ENCODE data around the gene NNMT. TPM values are rescaled to one million over a fixed set of nuclear protein-coding genes. Genes with fewer than 3 reads are reported as not detected.

The NNMT gene
- total and polyA plus RNA-seq, 2 donors from 2014 or later, result 91.9 to 1,451 TPM

DNA sequence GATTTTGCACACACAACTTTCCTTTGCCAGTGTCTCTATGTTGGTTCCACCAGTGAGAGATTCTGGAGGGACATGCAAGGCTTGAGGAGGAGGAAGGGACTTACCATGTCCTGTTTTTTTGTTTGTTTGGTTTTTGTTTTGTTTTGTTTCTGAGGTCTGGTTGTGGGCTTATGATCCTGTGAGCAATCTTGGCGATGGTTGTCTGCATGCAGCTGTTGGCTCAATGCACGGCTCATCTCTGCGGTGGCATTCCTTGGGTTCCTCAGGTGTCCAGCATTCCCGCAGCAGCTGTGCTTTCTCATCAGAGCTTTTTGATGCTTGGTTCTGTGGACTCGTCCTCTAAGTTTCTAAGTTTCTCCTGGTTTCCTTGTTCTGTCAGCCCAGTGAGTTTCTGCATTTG is 4.8 kb upstream of the NNMT start:
- Histone ChIP-seq H3K27me3 (ENCODE audit: control insufficient read depth, insufficient read depth, low read length) (no peaks in the 10 kb centered on the region), H3K4me3 (ENCODE audit: low read length in 3 of 3) (peak overlapping the region in 1 of 3 donors; percentile 20)

GRCh38 chr11:114291842-114292680 is 4.1 kb upstream of the NNMT start:
- H3K9ac ChIP-seq (ENCODE audit: low read length in 3 of 3), result no peak overlapping the region
- H3K27ac ChIP-seq (ENCODE audit: low read depth in 2 of 2, low read length in 2 of 2), result peak overlapping the region in 1 of 2 donors; percentile 32
- H3K4me1 ChIP-seq (ENCODE audit: control insufficient read depth in 2 of 3, insufficient read depth in 2 of 3, low read depth in 1 of 3, low read length in 3 of 3), result peaks cover 0 to 3% (median 0%) of the 10 kb centered on the region in 3 donors
- no peak for TF ChIP-seq CTCF (IDR thresholded peaks at IDR 0.05; ENCODE audit: borderline replicate concordance, extremely low read depth, insufficient read depth)
- H3K27me3 ChIP-seq (ENCODE audit: control insufficient read depth, insufficient read depth, low read length), result no peaks in the 10 kb centered on the region
- peak; percentile 15 for FAIRE-seq
- H3K4me3 ChIP-seq (ENCODE audit: low read length in 3 of 3), result no peak overlapping the region
- no peak for DNase-seq
- H3K36me3 ChIP-seq (ENCODE audit: control insufficient read depth in 2 of 3, insufficient read depth in 3 of 3, low read length in 3 of 3), result no peaks in the 10 kb centered on the region
- no peaks in the 10 kb centered on the region for H3K9me3 ChIP-seq (ENCODE audit: control insufficient read depth in 2 of 3, insufficient read depth in 1 of 3, low read length in 3 of 3)
- intact Hi-C loops (cut with DNase I), result no loop called here

More for the DNA sequence above, 4.8 kb upstream of the NNMT start:
- DNase-seq, result peak in 1 of 5 donors; percentile 20
- TF ChIP-seq CTCF (IDR thresholded peaks at IDR 0.05; ENCODE audit: borderline replicate concordance, extremely low read depth, insufficient read depth), result no peak
- no peak for FAIRE-seq
- H3K4me1 ChIP-seq (ENCODE audit: control insufficient read depth in 2 of 3, insufficient read depth in 2 of 3, low read depth in 1 of 3, low read length in 3 of 3), result peaks cover 0 to 3% (median 0%) of the 10 kb centered on the region in 3 donors
- no peaks in the 10 kb centered on the region for H3K36me3 ChIP-seq (ENCODE audit: control insufficient read depth in 2 of 3, insufficient read depth in 3 of 3, low read length in 3 of 3)
- no peaks in the 10 kb centered on the region for H3K9me3 ChIP-seq (ENCODE audit: control insufficient read depth in 2 of 3, insufficient read depth in 1 of 3, low read length in 3 of 3)
- peak overlapping the region in 1 of 2 donors; percentile 32 for H3K27ac ChIP-seq (ENCODE audit: low read depth in 2 of 2, low read length in 2 of 2)
- intact Hi-C loops (cut with DNase I), result no loop called here
- H3K9ac ChIP-seq (ENCODE audit: low read length in 3 of 3), result no peak overlapping the region

GRCh38 chr11:114293201-114293711 is 2.9 kb upstream of the NNMT start:
- Histone ChIP-seq H3K27ac (ENCODE audit: low read depth in 2 of 2, low read length in 2 of 2) (peak overlapping the region in 1 of 2 donors; percentile 67), H3K27me3 (ENCODE audit: control insufficient read depth, insufficient read depth, low read length) (no peaks in the 10 kb centered on the region), H3K36me3 (ENCODE audit: control insufficient read depth in 2 of 3, insufficient read depth in 3 of 3, low read length in 3 of 3) (no peaks in the 10 kb centered on the region), H3K9me3 (ENCODE audit: control insufficient read depth in 2 of 3, insufficient read depth in 1 of 3, low read length in 3 of 3) (no peaks in the 10 kb centered on the region), H3K4me3 (ENCODE audit: low read length in 3 of 3) (no peak overlapping the region), H3K9ac (ENCODE audit: low read length in 3 of 3) (no peak overlapping the region), H3K4me1 (ENCODE audit: control insufficient read depth in 2 of 3, insufficient read depth in 2 of 3, low read depth in 1 of 3, low read length in 3 of 3) (peaks cover 0 to 3% (median 0%) of the 10 kb centered on the region in 3 donors)
- FAIRE-seq, result no peak
- intact Hi-C loops (cut with DNase I), result no loop called here
- no peak for DNase-seq
- TF ChIP-seq CTCF (IDR thresholded peaks at IDR 0.05; ENCODE audit: borderline replicate concordance, extremely low read depth, insufficient read depth), result no peak
